Rectal smooth muscle tissue (tissue), 1 donor: ENCODE measurements around the gene ADAP2.
"Not testable (repeated sequence)": the region's sequence is repeated elsewhere in the genome, so short reads cannot be mapped to it uniquely, and the experiment has no call there.

Experiments
- H3K27ac ChIP-seq: one replicate; pipeline ENCODE4 v1.7.0; 2013; ENCODE audit warnings: low read depth, low read length, inconsistent platforms
- H3K27me3 ChIP-seq: one replicate; pipeline ENCODE4 v1.7.0; 2013; ENCODE audit warnings: low read length; ENCODE audit not compliant: control insufficient read depth, insufficient read depth
- H3K36me3 ChIP-seq: one replicate; pipeline ENCODE4 v1.7.0; 2013; ENCODE audit warnings: low read length; ENCODE audit not compliant: control insufficient read depth, insufficient read depth
- H3K4me1 ChIP-seq: one replicate; pipeline ENCODE4 v1.7.0; 2013; ENCODE audit warnings: low read length; ENCODE audit not compliant: control insufficient read depth, insufficient read depth
- H3K4me3 ChIP-seq: one replicate; pipeline ENCODE4 v1.7.0; 2013; ENCODE audit warnings: low read length
- H3K9ac ChIP-seq: one replicate; pipeline ENCODE4 v1.7.0; 2013; ENCODE audit warnings: low read length

The ADAP2 gene

GRCh38 chr17:30920282-30920681 lies 1.5 kb upstream of the ADAP2 start:
- peaks cover 6% of the 10 kb centered on the region for H3K27me3 ChIP-seq
- no peak overlapping the region for H3K4me3 ChIP-seq
- no peak overlapping the region for H3K27ac ChIP-seq

GRCh38 chr17:30920683-30921543 lies 832 bp upstream of the ADAP2 start:
- H3K4me1 ChIP-seq: no peaks in the 10 kb centered on the region
- H3K9ac ChIP-seq: no peak overlapping the region
- peak overlapping the region; percentile 58 for H3K4me3 ChIP-seq
- no peaks in the 10 kb centered on the region for H3K36me3 ChIP-seq
- H3K27ac ChIP-seq: no peak overlapping the region
- H3K27me3 ChIP-seq: peaks cover 6% of the 10 kb centered on the region

More at GRCh38 chr17:30920282-30920681, 1.5 kb upstream of the ADAP2 start:
- H3K36me3 ChIP-seq: no peaks in the 10 kb centered on the region
- no peak overlapping the region for H3K9ac ChIP-seq
- no peaks in the 10 kb centered on the region for H3K4me1 ChIP-seq

GRCh38 chr17:30922235-30923030 lies 688 bp downstream of the ADAP2 start:
- H3K36me3 ChIP-seq: no peaks in the 10 kb centered on the region
- H3K9ac ChIP-seq: no peak overlapping the region

GRCh38 chr17:30924341-30924740 lies 2.6 kb downstream of the ADAP2 start:
- Histone ChIP-seq H3K4me1 (no peaks in the 10 kb centered on the region), H3K27ac (no peak overlapping the region), H3K36me3 (no peaks in the 10 kb centered on the region), H3K9ac (no peak overlapping the region), H3K27me3 (peaks cover 6% of the 10 kb centered on the region), H3K4me3 (no peak overlapping the region)

More at GRCh38 chr17:30922235-30923030, 688 bp downstream of the ADAP2 start:
- Histone ChIP-seq H3K4me1 (no peaks in the 10 kb centered on the region), H3K4me3 (peak overlapping the region; percentile 58), H3K27me3 (peaks cover 6% of the 10 kb centered on the region), H3K27ac (no peak overlapping the region)

- Histone ChIP-seq H3K9ac (no peak overlapping the region), H3K36me3 (no peaks in the 10 kb centered on the region), H3K4me1 (no peaks in the 10 kb centered on the region), H3K4me3 (no peak overlapping the region), H3K27me3 (peaks cover 6% of the 10 kb centered on the region), H3K27ac (no peak overlapping the region)
Observed at GRCh38 chr17:30926516-30926915, 4.8 kb downstream of the ADAP2 start.

GRCh38 chr17:30927756-30928155 lies 6.0 kb downstream of the ADAP2 start:
- Histone ChIP-seq H3K36me3 (no peaks in the 10 kb centered on the region), H3K4me1 (no peaks in the 10 kb centered on the region), H3K4me3 (no peak overlapping the region), H3K27ac (no peak overlapping the region), H3K27me3 (peaks cover 2% of the 10 kb centered on the region), H3K9ac (no peak overlapping the region)

- no peaks in the 10 kb centered on the region for H3K27me3 ChIP-seq
- H3K36me3 ChIP-seq: no peaks in the 10 kb centered on the region
- H3K9ac ChIP-seq: no peak overlapping the region
Observed at GRCh38 chr17:30928584-30928983, 6.8 kb downstream of the ADAP2 start.

GRCh38 chr17:30929081-30929633 lies 7.4 kb downstream of the ADAP2 start:
- no peak overlapping the region for H3K4me3 ChIP-seq
- H3K27me3 ChIP-seq: no peaks in the 10 kb centered on the region
- no peaks in the 10 kb centered on the region for H3K36me3 ChIP-seq
- H3K27ac ChIP-seq: no peak overlapping the region
- H3K9ac ChIP-seq: no peak overlapping the region
- H3K4me1 ChIP-seq: no peaks in the 10 kb centered on the region

More at GRCh38 chr17:30928584-30928983, 6.8 kb downstream of the ADAP2 start:
- Histone ChIP-seq H3K27ac (no peak overlapping the region), H3K4me3 (no peak overlapping the region), H3K4me1 (no peaks in the 10 kb centered on the region)

GRCh38 chr17:30929861-30930260 lies 8.1 kb downstream of the ADAP2 start:
- not testable (repeated sequence) for H3K27me3 ChIP-seq, H3K4me1 ChIP-seq, H3K36me3 ChIP-seq, H3K9ac ChIP-seq, H3K27ac ChIP-seq, H3K4me3 ChIP-seq

- Histone ChIP-seq H3K4me3 (no peak overlapping the region), H3K27me3 (no peaks in the 10 kb centered on the region), H3K4me1 (no peaks in the 10 kb centered on the region), H3K9ac (no peak overlapping the region), H3K36me3 (no peaks in the 10 kb centered on the region), H3K27ac (no peak overlapping the region)
Observed at GRCh38 chr17:30930495-30930894, 8.8 kb downstream of the ADAP2 start.

GRCh38 chr17:30931582-30931981 lies 9.8 kb downstream of the ADAP2 start:
- H3K9ac ChIP-seq, H3K4me1 ChIP-seq, H3K27ac ChIP-seq, H3K4me3 ChIP-seq, H3K36me3 ChIP-seq, H3K27me3 ChIP-seq: not testable (repeated sequence)

- H3K9ac ChIP-seq: no peak overlapping the region
- no peak overlapping the region for H3K27ac ChIP-seq
- no peak overlapping the region for H3K4me3 ChIP-seq
- no peaks in the 10 kb centered on the region for H3K27me3 ChIP-seq
- no peaks in the 10 kb centered on the region for H3K36me3 ChIP-seq
- no peaks in the 10 kb centered on the region for H3K4me1 ChIP-seq
Observed at GRCh38 chr17:30933966-30934365, 12.2 kb downstream of the ADAP2 start.
